Measurements from ENCODE around the gene SLC25A48.

The SLC25A48 gene

GRCh38 chr5:135821061-135821801 is 13.2 kb upstream of the SLC25A48 start:
- no peak for DNase-seq (ENCODE audit: low spot score)
- TF ChIP-seq, protein P1, sequence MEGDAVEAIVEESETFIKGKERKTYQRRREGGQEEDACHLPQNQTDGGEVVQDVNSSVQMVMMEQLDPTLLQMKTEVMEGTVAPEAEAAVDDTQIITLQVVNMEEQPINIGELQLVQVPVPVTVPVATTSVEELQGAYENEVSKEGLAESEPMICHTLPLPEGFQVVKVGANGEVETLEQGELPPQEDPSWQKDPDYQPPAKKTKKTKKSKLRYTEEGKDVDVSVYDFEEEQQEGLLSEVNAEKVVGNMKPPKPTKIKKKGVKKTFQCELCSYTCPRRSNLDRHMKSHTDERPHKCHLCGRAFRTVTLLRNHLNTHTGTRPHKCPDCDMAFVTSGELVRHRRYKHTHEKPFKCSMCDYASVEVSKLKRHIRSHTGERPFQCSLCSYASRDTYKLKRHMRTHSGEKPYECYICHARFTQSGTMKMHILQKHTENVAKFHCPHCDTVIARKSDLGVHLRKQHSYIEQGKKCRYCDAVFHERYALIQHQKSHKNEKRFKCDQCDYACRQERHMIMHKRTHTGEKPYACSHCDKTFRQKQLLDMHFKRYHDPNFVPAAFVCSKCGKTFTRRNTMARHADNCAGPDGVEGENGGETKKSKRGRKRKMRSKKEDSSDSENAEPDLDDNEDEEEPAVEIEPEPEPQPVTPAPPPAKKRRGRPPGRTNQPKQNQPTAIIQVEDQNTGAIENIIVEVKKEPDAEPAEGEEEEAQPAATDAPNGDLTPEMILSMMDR (IDR thresholded peaks at IDR 0.05; ENCODE audit: extremely low read depth, missing control alignments): no peak

DNA sequence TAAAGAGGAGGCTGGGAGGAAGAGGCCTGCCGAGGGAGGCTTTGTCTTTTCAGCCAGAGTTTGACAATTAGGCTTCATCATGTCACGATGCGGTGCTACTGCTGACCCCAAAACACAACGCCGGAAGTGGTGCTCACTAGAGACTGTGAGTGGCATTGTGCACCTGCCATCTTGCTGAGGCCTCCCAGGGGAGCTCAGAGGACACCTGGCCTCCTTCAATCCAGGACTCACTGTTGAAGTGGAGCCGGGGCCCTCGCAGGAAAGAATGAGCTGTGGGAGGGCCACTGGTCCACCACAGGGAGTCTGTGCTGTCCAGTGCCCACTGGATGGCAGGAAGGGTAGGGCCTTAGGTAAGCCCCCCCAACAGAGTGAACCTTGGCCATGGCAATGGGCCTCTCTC is 12.7 kb upstream of the SLC25A48 start:
- TF ChIP-seq, protein P1 (IDR thresholded peaks at IDR 0.05; ENCODE audit: extremely low read depth, missing control alignments): no peak
- DNase-seq (ENCODE audit: low spot score): no peak

DNA sequence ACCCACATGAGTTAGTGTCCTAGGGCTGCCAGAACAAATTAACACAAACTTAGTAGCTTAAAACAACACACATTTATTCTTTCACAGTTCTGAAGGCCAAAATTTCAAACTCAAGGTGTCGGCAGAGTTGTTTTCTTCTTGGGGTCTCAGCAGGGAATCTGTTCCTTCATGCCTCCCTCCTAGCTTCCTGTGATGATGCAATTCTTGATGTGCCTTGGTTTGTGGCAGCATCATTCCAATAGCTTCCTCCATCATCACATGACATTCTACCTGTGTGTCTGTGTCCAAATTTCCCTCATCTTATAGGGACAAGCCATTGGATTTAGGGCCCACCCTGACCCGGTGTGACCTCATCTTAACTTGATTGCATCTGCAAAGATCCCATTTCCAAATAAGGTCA is 12.2 kb upstream of the SLC25A48 start:
- TF ChIP-seq, protein P1 (IDR thresholded peaks at IDR 0.05; ENCODE audit: extremely low read depth, missing control alignments): no peak
- no peak for DNase-seq (ENCODE audit: low spot score)

GRCh38 chr5:135822959-135823358 is 11.5 kb upstream of the SLC25A48 start:
- DNase-seq (ENCODE audit: low spot score): no peak
- TF ChIP-seq, protein P1 (IDR thresholded peaks at IDR 0.05; ENCODE audit: extremely low read depth, missing control alignments): no peak

- TF ChIP-seq, protein P1 (IDR thresholded peaks at IDR 0.05; ENCODE audit: extremely low read depth, missing control alignments): no peak
- no peak for DNase-seq (ENCODE audit: low spot score)
Observed at GRCh38 chr5:135823881-135824280, 10.6 kb upstream of the SLC25A48 start.

DNA sequence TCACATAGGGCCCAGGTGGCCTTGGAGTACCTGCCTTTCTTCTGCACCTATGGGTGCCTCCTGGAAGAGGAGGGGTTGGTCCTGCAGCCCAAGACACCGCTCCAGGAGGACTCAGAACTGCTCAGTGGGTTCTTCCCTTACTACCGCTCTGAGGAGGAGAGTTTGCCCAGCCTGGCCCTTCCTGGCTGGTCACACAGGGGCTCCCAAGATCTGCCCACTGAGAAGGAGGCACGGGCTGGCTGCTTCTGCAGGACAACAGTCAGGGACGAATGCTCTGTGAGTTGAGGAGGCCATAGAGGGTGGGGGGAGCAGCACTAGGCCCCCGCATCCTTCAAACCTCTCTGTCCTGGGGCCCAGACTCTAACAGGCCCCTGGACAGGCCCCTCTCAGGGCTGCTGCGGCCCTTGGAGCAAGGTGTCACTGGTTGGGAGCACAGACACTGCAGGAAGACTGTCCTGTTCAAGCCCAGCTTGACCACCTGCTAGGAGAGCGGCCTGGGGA is 9.9 kb upstream of the SLC25A48 start:
- DNase-seq (ENCODE audit: low spot score): no peak
- TF ChIP-seq, protein P1 (IDR thresholded peaks at IDR 0.05; ENCODE audit: extremely low read depth, missing control alignments): no peak

GRCh38 chr5:135825373-135826220 is 8.9 kb upstream of the SLC25A48 start:
- TF ChIP-seq, protein P1 (IDR thresholded peaks at IDR 0.05; ENCODE audit: extremely low read depth, missing control alignments): no peak
- DNase-seq (ENCODE audit: low spot score): no peak
